MM.1S (cell line): ENCODE measurements around the gene VWC2.

ENCODE experiments used
- EZH2 ChIP-seq: fragments of 300-600 bp; sonication (generic); optimal IDR thresholded peaks from 2 replicates; pipeline ENCODE3; 2017; ENCODE audit warnings: low read depth, mild to moderate bottlenecking, antibody characterized with exemption, low read length, mixed read lengths
- TF ChIP-seq, protein P1 (sequence below): fragments of 300-600 bp; sonication (generic); IDR thresholded peaks from 2 replicates; pipeline ENCODE4 v1.5.1; 2016; ENCODE audit warnings: antibody characterized with exemption, low read length, mixed read lengths

DNA sequence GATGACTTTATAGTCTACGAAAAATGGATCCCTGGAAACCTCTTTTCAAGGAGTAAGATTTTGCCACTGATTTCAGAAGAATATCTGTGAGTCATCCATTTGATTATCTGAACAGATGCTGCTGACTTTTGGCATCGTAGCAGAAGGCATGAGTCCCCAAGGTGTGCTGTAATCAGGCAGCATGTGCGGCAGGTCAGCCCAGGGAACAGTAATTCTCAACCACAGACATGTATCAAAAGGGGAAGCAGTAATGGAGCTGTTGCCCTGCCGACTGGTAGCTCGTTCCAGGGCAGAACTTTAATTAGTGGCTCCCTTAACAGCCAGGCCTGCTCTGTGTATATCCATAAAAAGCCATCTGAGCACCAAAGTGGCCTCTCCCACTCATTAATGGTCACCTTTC, 5.7 kb upstream of the VWC2 start:
- no peak for TF ChIP-seq EZH2
- TF ChIP-seq, protein P1, sequence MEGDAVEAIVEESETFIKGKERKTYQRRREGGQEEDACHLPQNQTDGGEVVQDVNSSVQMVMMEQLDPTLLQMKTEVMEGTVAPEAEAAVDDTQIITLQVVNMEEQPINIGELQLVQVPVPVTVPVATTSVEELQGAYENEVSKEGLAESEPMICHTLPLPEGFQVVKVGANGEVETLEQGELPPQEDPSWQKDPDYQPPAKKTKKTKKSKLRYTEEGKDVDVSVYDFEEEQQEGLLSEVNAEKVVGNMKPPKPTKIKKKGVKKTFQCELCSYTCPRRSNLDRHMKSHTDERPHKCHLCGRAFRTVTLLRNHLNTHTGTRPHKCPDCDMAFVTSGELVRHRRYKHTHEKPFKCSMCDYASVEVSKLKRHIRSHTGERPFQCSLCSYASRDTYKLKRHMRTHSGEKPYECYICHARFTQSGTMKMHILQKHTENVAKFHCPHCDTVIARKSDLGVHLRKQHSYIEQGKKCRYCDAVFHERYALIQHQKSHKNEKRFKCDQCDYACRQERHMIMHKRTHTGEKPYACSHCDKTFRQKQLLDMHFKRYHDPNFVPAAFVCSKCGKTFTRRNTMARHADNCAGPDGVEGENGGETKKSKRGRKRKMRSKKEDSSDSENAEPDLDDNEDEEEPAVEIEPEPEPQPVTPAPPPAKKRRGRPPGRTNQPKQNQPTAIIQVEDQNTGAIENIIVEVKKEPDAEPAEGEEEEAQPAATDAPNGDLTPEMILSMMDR = no peak
